ENCODE data around the gene DAGLB.
"Not testable (repeated sequence)": the region's sequence is repeated elsewhere in the genome, so short reads cannot be mapped to it uniquely, and the experiment has no call there.

Gene DAGLB

DNA sequence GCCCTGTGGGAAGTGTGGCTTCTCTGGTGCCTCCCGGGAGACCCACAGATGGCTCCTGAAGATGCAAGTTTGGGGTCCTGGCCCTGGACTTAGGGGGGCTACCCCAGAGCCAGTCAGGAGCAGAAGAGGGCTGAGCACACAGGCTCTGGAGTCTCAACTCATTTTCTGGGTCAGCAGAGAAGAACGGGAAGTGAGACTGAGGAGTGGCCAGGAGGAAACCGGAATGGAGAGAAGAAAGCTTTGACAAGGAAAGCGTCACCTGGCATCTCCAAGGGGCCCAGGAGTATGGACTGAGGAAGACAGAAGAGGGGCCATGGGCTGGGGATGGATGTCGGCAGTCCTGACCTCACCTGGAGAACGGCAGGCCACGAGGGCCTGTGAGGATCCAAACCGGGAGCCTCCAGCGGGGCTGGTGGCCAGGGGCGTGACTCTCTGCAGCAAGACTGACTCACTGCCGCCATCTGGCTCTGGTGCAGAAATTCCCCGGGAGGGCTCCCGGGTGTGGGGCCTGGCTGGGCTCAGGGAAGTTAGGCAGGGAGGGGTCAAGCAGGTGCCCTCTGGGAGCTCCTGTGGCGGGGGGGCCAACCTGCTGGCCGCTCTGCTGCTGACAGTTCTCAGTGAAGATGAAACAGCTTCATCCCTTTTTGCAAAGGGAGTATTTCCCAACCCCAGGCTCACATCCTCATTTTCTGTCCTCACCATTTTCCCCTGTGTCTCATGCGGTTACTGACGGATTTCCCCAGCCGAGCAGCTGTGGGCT, 23.6 kb downstream of the DAGLB start:
- no peak for DNase-seq

- DNase-seq: no peak
These were observed 24.7 kb downstream of the DAGLB start for GRCh38 chr7:6422926-6423632.

- DNase-seq: no peak
These were observed 25.7 kb downstream of the DAGLB start for GRCh38 chr7:6422095-6422494.

- DNase-seq: no peak
These were observed 27.1 kb downstream of the DAGLB start for GRCh38 chr7:6420680-6421079.

GRCh38 chr7:6419310-6419773, 28.4 kb downstream of the DAGLB start:
- no peak for DNase-seq

DNA sequence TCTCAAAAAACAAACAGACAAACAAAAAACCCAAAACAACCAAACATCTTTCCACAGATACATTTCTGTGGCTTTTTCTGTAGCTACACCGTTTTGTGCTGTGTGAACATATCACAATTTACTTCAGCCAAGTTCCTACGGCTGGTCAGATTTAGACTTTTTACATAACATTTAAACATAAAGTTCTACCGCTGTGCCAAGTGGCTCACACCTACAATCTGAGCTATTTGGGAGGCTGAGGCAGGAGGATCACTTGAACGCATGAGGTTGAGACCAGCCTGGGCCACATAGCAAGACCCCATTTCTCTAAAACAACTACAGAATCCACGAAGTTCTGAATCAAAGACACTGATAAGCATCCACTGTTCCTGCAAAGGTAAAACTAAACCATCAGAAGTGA, 30.3 kb downstream of the DAGLB start:
- no peak for DNase-seq

DNA sequence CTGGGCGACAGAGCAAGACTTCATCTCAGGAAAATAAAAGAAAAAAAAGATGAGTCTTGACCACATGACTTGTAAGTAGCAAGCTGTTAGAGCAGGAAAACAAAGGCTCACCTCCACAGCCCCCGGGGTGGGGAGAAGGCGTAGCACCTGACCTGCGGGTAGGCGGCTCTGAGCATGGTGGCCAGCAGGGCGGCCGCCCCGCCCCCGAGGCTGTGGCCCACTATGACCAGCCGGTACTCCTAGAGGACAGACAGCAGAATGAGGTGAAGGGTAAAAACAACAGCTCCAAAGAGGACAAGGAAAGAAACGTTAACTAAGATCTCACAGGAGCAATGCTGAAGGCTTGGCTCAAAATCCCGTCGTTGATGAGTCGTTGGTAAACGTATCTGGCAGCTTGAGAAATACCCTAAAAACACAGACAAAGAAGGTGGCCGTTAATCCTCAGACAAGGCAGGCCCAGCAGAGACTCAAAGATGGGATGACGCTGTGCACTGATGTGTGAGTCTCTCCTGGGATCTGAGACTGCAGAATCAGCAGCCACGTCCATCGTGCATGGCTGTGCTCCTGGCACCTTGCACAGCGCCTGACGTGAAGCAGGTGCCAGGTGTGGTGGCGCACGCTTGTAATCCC, 31.1 kb downstream of the DAGLB start:
- no peak for DNase-seq

GRCh38 chr7:6413637-6414036, 34.1 kb downstream of the DAGLB start:
- DNase-seq: no peak

GRCh38 chr7:6409944-6410693, 37.6 kb downstream of the DAGLB start:
- no peak for DNase-seq

DNA sequence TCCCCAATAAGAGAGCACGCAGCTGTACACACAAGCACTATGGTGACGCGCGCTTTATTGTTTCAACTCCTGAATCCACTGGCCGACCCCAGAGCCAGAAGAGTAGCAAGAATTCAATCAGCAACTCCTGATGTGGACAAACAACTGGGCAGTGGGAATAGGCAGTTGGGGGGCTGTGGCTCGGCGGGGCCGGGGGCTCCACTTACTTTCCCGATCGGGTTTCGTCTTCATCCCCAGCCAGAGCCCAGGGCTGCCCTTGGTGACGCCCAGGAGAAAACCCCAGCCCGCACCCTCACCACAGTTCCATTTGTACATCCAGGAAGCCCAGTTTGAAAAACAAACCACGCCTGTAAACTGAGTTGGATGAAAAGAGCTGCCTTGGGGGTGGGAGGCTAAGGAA, 38.7 kb downstream of the DAGLB start:
- no peak for DNase-seq

GRCh38 chr7:6407434-6407833, 40.3 kb downstream of the DAGLB start:
- no peak for DNase-seq

DNA sequence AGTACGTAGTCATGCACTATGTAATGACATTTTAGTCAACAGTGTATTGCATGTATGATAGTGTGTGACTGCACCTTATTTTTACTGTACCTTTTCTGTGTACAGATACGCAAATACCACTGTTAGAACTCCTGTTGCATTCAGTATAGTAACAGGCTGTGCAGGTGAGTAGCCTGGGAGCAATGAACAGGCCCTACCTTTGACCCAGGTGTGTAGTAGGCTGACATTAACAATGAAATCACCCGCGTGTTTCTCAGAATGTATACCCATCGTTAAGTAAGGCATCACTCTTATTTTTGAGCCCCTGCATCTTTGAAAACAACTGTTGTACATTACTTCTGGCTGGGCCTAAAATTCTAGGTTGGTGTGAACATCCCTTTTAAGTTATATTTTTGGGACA, 41.6 kb downstream of the DAGLB start:
- no peak for DNase-seq

DNA sequence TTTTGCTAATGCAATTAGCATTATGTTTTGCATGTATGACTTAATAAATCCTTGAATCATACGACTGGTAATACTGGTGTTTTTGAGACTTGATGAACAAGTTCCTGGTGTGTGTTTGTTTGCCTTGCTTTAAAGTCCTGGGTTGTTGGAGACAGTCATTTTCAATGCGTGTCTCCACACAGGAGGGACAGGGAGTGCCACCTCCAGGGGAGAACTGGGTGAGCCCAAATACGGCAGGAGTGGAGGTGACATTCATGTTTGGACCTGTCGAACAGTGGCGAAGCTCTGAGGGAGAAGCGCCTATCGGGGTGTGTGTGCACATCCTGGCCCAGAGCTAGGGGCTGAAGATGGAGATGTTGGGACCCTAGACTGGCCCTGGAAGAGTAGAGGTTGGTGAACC, 43.8 kb downstream of the DAGLB start:
- DNase-seq: no peak

DNA sequence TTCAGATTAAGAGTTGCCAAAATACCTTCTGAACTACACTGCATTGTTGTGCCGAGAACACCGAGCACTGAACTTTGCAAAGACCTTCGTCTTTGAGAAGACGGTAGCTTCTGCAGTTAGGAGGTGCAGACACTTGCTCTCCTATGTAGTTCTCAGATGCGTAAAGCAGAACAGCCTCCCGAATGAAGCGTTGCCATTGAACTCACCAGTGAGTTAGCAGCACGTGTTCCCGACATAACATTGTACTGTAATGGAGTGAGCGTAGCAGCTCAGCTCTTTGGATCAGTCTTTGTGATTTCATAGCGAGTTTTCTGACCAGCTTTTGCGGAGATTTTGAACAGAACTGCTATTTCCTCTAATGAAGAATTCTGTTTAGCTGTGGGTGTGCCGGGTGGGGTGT, 45.0 kb downstream of the DAGLB start:
- DNase-seq: no peak

DNA sequence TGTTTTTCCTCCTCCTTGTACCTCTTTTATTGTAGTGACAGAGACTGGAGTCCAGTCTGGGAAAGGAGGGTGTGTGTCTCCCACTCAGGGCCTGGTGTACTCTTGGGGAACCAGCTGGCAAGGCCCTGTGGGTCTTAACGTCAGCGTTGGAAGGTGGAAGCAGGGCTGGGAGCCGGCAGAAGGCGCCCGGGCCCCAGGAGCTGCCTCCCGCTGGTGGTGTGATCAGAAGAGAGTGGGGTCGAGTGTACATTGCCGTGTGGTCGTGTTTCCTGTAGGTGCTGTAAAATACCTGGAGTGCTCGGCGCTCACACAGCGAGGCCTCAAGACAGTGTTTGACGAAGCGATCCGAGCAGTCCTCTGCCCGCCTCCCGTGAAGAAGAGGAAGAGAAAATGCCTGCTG, 45.7 kb downstream of the DAGLB start:
- DNase-seq: no peak

DNA sequence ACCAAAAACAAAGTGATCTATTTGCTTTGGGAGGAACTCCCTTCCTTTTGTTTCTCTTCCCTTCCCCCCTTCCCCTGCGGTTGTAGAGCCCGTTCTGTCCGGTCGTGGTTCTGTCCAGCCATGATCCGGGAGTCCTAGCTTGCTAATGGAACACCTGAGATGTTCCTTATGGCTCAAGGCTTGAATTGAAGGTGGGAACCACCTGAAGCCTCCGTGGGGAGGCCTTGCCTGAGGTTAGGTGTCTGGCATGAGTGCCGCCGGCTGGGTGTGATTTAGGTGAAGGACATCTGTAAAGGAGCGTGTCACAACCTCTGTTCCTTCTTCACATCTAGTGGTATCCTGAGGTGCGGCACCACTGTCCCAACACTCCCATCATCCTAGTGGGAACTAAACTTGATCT, 46.2 kb downstream of the DAGLB start:
- no peak for DNase-seq

DNA sequence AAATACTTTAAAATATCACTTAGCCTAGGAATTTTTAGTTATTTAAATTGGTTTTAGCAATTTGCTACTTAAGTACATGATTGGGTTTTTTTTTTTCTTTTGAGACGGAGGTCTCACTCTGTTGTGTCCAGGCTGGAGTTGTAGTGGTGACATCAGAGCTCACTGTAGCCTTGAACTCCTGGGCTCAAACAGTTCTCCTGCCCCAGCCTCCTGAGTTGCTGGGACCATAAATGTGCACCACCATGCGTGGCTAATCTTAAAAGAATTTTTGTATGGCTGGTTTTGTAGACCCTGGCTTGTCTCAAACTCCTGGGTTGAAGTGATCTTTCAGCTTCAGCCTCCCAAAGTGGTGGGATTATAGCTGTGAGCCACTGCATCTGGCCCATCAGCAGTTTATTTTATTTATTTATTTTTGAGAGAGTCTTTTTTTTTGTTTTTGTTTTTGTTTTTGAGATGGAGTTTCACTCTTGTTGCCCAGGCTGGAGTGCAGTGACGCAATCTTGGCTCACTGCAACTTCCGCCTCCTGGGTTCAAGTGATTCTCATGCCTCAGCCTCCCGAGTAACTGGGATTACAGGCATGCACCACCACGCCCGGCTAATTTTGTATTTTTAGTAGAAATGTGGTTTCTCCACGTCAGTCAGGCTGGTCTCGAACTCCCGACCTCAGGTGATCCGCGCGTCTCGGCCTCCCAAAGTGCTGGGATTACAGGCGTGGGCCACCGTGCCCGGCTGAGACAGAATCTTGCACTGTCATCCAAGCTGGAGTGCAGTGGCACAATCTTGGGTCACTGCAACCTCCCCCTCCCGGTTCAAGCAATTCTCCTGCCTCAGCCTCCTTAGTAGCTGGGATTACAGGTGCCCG, 47.3 kb downstream of the DAGLB start:
- not testable (repeated sequence) for DNase-seq

GRCh38 chr7:6399351-6399750, 48.4 kb downstream of the DAGLB start:
- DNase-seq: no peak

- no peak for DNase-seq
These were observed 48.8 kb downstream of the DAGLB start for GRCh38 chr7:6398943-6399342.

DNA sequence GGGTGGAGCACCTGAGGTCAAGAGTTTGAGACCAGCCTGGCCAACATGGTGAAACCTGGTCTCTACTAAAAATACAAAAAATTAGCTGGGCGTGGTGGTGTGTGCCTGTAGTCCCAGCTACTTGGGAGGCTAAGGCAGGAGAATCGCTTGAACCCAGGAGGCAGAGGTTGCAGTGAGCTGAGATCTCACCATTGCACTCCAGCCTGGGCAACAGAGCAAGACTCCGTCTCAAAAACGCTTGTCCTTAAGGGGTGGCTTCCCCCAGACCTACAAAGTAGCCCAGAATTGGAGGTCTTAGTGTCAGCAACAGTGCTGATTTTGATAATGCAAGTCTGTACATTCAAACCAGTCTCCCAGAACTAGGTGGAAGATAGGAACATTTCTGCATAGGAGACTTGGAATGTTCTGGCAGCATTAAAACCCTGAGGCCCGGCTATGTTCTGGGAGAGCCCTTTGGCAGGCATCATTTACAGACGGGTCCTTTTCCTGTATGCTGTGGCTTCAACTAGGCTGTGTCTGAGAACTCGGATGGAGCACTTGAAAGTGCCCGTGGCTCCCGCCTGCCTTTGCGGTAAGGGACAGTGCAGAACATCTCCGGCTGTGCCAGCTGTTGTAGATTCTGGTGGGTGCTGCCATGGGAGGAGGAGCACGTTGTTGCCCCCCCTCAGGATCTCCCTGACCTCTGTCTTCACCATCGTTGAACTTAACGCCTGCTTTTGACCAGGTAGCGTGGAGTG, 49.8 kb downstream of the DAGLB start:
- not testable (repeated sequence) for DNase-seq

- DNase-seq: no peak
These were observed 51.7 kb downstream of the DAGLB start for GRCh38 chr7:6395898-6396595.
